ENCODE data around the gene ZFAND3. TPM values are rescaled to one million over a fixed set of nuclear protein-coding genes. Genes with fewer than 3 reads are reported as not detected.

ZFAND3 gene
- total RNA-seq, 1 experiment from 2014 or later, result 26.2 TPM

DNA sequence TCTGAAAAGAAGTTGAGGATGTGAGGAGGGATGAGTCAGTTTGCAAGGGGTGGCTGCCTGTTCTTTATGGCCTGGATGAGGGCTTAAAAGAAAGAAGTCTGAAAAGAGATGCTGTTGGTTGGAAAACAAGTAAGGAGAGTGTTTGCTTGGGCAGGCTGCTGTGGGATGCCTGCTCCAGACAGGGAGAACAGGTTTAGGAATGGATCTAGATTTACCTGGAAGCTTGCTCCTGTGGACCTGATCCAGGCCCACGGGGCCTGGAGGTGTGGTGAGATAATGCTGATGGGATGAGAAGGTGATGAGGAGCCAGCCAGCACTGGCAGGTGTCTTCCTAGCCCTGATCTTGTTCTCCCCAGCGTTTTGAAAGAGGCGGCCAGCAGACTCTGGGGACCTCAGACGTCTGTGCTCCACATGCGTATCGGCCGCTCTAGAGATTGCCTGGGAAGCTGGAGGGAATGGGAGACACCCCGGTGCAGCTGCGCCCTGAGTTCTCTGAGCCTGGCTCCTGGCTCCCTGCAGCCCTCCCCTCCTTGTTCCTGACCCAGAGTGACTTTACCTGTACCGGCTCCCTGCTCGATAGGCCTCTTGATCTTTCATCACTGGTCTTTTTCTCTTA lies 331.3 kb downstream of the ZFAND3 start:
- H3K9me3 ChIP-seq, result no peaks in the 10 kb centered on the region
- no peak overlapping the region for H3K4me3 ChIP-seq
- peaks cover 11% of the 10 kb centered on the region for H3K36me3 ChIP-seq
- H3K27me3 ChIP-seq, result no peaks in the 10 kb centered on the region
- DNase-seq, result no peak

DNA sequence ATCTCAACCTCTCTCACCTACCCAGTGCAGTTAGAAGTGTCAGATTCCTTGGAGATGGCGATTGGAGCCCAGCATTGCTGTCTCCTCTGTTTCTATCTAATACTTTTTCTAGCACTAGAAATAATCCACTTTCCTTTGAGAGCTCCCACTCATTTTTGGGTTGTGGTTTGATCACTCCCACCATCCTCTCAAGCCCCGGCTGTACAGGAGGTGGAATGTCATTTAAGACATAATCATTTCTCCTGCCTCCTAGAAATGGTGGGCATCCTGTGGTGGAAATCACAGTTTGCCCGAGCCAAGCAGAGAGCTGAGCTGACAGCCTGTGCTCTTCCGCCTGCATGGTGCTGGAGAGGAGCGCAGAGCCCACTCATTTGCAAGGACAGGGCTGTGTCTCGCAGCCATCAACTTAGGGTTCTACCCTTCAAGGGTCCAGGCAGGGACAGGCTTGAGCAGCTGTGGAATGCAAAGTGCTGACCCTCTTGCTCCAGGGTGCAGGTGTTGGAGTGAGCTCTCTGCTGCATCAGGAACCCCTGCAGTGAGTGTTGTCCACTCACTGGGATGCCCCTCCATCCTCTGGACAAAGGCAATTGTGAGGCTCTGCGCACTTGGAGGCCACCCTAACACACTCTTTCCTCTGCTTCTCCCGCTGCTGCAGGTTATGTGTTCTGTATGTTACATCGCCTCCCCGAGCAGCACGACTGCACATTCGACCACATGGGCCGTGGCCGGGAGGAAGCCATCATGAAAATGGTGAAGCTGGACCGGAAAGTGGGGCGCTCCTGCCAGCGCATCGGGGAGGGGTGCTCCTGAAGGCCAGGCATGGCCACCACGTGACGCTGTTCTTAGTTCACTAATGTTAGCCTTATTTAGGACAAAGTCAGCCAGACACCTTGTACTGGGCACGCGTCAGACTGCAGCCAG lies 332.3 kb downstream of the ZFAND3 start:
- peaks cover 11% of the 10 kb centered on the region for H3K36me3 ChIP-seq
- H3K4me3 ChIP-seq, result no peak overlapping the region
- no peaks in the 10 kb centered on the region for H3K27me3 ChIP-seq
- DNase-seq, result no peak
- no peaks in the 10 kb centered on the region for H3K9me3 ChIP-seq

DNA sequence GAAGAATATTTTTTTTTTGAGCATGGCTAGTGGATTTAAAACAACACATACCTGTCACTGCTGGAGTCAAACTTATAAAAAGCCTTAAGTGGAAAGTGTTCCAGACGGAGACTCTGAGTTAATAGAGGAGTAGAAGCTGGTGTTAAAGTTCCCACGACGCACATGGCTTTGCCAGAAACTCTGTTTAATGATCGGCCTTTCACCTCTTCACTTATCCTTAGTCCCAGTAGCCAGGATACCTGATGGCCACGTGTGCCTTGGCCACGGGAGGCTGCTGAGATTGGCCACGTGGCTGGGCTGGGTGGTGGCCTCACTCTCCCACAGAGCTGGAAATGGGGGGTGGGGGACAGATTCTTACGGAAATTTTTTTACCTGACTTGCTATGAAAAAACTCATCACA lies 333.1 kb downstream of the ZFAND3 start:
- Histone ChIP-seq H3K4me3 (no peak overlapping the region), H3K36me3 (peaks cover 8% of the 10 kb centered on the region), H3K9me3 (no peaks in the 10 kb centered on the region), H3K27me3 (no peaks in the 10 kb centered on the region)
- no peak for DNase-seq

GRCh38 chr6:38153076-38153797 lies 333.7 kb downstream of the ZFAND3 start:
- H3K9me3 ChIP-seq, result no peaks in the 10 kb centered on the region
- no peak overlapping the region for H3K4me3 ChIP-seq
- DNase-seq, result peak; percentile 54
- peaks cover 8% of the 10 kb centered on the region for H3K36me3 ChIP-seq
- no peaks in the 10 kb centered on the region for H3K27me3 ChIP-seq

DNA sequence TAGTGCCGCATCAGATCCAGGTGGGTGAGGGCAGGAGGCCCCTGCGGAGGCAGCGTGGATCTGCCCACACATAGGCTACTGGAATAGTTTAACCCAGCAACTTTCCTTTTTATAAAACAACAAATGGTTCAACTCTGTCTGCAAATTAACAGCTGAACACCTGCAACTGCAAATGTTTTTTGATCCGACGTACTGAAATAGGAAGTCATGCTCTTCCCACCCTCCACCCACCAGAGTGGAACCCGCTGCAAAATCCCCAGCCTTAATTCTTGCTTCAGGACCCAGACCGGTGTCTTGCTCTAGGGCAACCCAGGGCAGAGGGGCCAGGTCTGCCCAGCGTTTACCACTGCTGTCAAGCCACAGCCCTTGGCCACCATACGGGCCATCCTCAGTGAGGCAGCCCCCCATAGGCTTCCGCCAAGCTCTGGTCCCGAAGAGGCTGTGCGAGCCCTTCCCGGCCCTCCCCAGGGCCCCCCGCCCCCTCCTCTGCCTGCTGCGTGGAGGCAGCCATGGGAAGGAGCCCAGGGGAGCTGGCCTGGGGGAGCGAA lies 334.3 kb downstream of the ZFAND3 start:
- Histone ChIP-seq H3K9me3 (no peaks in the 10 kb centered on the region), H3K27me3 (no peaks in the 10 kb centered on the region), H3K36me3 (peaks cover 5% of the 10 kb centered on the region), H3K4me3 (no peak overlapping the region)
- no peak for DNase-seq

DNA sequence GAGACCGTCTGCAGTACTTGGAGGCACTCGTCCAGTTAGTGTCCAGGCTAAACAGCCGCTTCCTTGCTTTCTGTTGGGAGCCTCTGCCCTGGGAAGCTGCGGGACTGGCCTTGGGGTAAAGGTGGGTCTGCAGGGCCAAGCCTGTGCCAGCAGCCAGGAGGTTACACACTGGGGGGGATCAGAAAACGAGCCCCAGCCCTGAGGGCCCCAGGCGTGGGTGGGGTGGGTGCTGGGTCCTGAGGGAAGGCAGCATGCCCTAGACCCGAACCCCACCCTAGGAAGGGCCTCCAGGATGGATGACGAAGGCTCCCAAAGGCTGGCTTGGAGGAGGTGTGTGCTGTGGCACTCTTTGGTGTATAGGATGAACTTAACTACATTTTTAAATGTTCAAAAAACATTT lies 335.2 kb downstream of the ZFAND3 start:
- DNase-seq, result no peak
- H3K4me3 ChIP-seq, result no peak overlapping the region
- peaks cover 5% of the 10 kb centered on the region for H3K36me3 ChIP-seq
- H3K27me3 ChIP-seq, result no peaks in the 10 kb centered on the region
- no peaks in the 10 kb centered on the region for H3K9me3 ChIP-seq

- DNase-seq, result no peak
- Histone ChIP-seq H3K4me3 (no peak overlapping the region), H3K36me3 (peaks cover 5% of the 10 kb centered on the region), H3K27me3 (no peaks in the 10 kb centered on the region), H3K9me3 (no peaks in the 10 kb centered on the region)
These were observed 335.6 kb downstream of the ZFAND3 start for GRCh38 chr6:38155144-38155543.

DNA sequence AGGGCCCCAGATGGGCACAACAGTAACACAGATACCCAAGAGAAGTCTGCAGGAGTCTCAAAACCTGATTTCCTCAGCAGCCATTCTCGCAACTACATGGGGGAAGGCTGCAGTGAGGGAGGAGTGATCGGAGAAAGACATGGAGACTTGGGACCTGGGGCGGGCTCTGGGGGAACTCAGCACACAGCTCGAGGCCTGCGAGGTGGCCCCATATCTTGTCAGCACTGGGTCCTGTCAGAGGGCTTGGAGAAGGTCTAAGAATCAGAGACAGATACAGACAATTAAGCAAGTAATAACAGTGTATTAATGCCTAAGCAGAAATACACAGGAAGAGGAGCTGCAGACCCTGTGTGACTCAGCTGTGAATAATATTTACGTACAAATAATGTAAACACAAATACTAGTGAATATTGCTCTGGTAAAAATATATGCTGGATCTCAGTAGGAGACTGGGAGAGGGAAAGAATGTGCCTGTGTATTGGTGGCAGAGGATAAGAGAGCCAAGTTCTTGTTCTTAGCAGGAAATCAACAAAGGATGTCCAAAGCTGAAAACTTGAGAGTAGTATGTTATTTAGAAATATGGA lies 336.2 kb downstream of the ZFAND3 start:
- H3K4me3 ChIP-seq, result no peak overlapping the region
- no peaks in the 10 kb centered on the region for H3K9me3 ChIP-seq
- no peak for DNase-seq
- H3K27me3 ChIP-seq, result no peaks in the 10 kb centered on the region
- H3K36me3 ChIP-seq, result peaks cover 5% of the 10 kb centered on the region

- DNase-seq, result no peak
- Histone ChIP-seq H3K9me3 (no peaks in the 10 kb centered on the region), H3K4me3 (no peak overlapping the region), H3K36me3 (peaks cover 5% of the 10 kb centered on the region), H3K27me3 (no peaks in the 10 kb centered on the region)
These were observed 337.5 kb downstream of the ZFAND3 start for GRCh38 chr6:38156818-38157565.

DNA sequence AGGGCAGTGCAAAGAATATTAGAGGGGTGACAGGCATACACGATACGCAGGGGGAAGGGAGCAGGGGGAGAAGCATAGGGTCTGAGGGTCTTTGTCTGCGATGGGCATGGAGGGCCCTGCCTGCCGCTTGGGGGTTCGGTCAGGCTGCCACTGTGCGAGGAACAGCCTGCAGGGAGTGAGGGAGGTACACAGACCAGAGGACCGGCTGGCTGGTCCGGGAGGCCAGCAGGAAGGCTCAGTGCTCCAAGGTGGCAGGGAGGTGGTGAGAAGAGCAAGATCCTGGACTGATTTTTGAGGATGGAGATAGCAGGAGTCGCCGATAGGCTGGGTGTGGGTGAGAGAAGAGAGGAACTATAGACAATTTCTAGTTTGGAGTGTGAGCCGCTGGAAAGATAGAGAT lies 338.4 kb downstream of the ZFAND3 start:
- peaks cover 5% of the 10 kb centered on the region for H3K36me3 ChIP-seq
- no peak overlapping the region for H3K4me3 ChIP-seq
- DNase-seq, result no peak
- H3K27me3 ChIP-seq, result no peaks in the 10 kb centered on the region
- H3K9me3 ChIP-seq, result no peaks in the 10 kb centered on the region

GRCh38 chr6:38158762-38159350 lies 339.3 kb downstream of the ZFAND3 start:
- Histone ChIP-seq H3K4me3 (no peak overlapping the region), H3K36me3 (peaks cover 5% of the 10 kb centered on the region), H3K27me3 (no peaks in the 10 kb centered on the region), H3K9me3 (no peaks in the 10 kb centered on the region)
- DNase-seq, result no peak

DNA sequence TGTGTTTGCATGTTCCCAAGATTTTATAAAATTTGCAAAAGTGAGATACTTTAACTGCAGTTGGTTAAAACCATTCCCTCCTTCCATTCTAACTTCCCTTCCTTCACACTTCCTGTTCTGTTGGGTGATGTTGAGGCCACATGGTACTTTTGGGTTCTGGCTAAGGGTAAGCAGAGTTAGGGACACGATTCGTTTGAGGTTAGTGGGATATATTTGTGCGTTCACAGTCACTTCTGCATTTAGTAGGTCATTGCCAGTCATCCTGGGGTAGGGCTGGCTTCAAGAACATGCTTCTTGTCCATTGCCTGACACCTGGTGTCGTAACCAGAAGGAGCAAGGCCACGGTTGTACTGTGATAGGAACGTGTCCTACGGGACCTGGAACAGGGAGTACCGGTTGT lies 340.1 kb downstream of the ZFAND3 start:
- DNase-seq, result no peak
- Histone ChIP-seq H3K27me3 (no peaks in the 10 kb centered on the region), H3K36me3 (peaks cover 5% of the 10 kb centered on the region), H3K4me3 (no peak overlapping the region), H3K9me3 (no peaks in the 10 kb centered on the region)

DNA sequence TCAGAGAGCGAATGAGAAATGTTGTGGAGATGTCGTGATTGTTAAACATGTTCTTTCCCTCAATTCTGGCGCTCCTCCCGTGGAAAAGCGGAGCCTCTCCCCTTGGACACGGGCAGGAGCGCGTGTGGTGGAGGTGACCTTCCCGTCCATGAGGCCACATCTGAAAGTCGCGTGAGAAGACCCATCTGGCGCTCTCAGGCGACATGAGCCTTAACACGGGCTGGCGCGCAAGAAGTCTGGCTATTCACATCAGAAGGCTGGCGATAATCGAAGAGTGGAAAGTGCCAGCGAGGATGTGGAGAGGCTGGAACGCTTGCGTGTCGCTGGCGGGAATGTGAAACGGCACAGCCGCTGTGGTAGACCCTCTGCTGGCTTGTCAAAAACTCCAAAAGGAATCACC lies 341.3 kb downstream of the ZFAND3 start:
- Histone ChIP-seq H3K9me3 (no peaks in the 10 kb centered on the region), H3K4me3 (no peak overlapping the region), H3K36me3 (no peaks in the 10 kb centered on the region; the same call in 1 of the 2 replicates), H3K27me3 (no peaks in the 10 kb centered on the region)
- DNase-seq, result no peak

DNA sequence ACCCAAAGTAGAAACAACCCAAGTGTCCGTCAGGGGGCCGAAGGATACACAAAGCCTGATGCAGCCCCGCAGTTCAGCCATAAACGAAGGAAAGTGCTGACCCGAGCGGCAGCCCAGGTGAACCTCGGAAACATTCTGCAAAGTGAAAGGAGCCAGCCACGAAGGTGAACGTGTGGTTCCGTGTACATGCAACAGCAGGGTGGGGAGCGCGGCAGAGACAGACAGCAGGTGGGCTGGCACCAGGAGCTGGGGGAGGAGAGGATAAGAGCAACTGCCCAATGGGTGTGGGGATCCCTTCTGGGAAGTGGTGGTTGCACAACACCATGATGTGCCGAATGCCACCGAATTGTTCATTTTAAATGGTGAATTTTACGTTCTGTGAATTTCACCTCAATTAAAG lies 341.8 kb downstream of the ZFAND3 start:
- no peak for DNase-seq

GRCh38 chr6:38161754-38162492 lies 342.4 kb downstream of the ZFAND3 start:
- Histone ChIP-seq H3K36me3 (no peaks in the 10 kb centered on the region; the same call in 1 of the 2 replicates), H3K4me3 (no peak overlapping the region), H3K27me3 (no peaks in the 10 kb centered on the region), H3K9me3 (no peaks in the 10 kb centered on the region)
- no peak for DNase-seq

More for the DNA sequence above, 341.8 kb downstream of the ZFAND3 start:
- H3K36me3 ChIP-seq, result no peaks in the 10 kb centered on the region; the same call in 1 of the 2 replicates
- no peaks in the 10 kb centered on the region for H3K27me3 ChIP-seq
- no peak overlapping the region for H3K4me3 ChIP-seq
- no peaks in the 10 kb centered on the region for H3K9me3 ChIP-seq

All from MG63 (cell line).